ENCODE results near the gene ATP13A1.
"Not testable (repeated sequence)": the region's sequence is repeated elsewhere in the genome, so short reads cannot be mapped to it uniquely, and the experiment has no call there.

The ATP13A1 gene

GRCh38 chr19:19686580-19686979 lies 23.1 kb upstream of the ATP13A1 start:
- no peaks in the 10 kb centered on the region for H3K27me3 ChIP-seq (ENCODE audit: insufficient read depth, low read length)
- H3K27ac ChIP-seq (ENCODE audit: low read length) = no peak overlapping the region
- no peaks in the 10 kb centered on the region for H3K4me1 ChIP-seq (ENCODE audit: insufficient read depth, low read length)
- no peak overlapping the region for H3K9ac ChIP-seq (ENCODE audit: low read depth, low read length)
- no peak overlapping the region for H3K4me3 ChIP-seq (ENCODE audit: low read length)
- H3K36me3 ChIP-seq (ENCODE audit: insufficient read depth, low read depth, low read length) = peaks cover 6% of the 10 kb centered on the region; the same call in 1 of the 2 replicates
- no peaks in the 10 kb centered on the region for H3K9me3 ChIP-seq (ENCODE audit: insufficient read depth, low read depth, low read length)

GRCh38 chr19:19686119-19686518 lies 22.6 kb upstream of the ATP13A1 start:
- H3K27me3 ChIP-seq (ENCODE audit: insufficient read depth, low read length); H3K27ac ChIP-seq (ENCODE audit: low read length); H3K4me3 ChIP-seq (ENCODE audit: low read length); H3K9ac ChIP-seq (ENCODE audit: low read depth, low read length); H3K4me1 ChIP-seq (ENCODE audit: insufficient read depth, low read length); H3K9me3 ChIP-seq (ENCODE audit: insufficient read depth, low read depth, low read length): not testable (repeated sequence)
- peaks cover 10% of the 10 kb centered on the region for H3K36me3 ChIP-seq (ENCODE audit: insufficient read depth, low read depth, low read length)

GRCh38 chr19:19679176-19680073 lies 15.9 kb upstream of the ATP13A1 start:
- Histone ChIP-seq H3K27me3 (ENCODE audit: insufficient read depth, low read length) (no peaks in the 10 kb centered on the region), H3K4me1 (ENCODE audit: insufficient read depth, low read length) (no peaks in the 10 kb centered on the region), H3K9ac (ENCODE audit: low read depth, low read length) (no peak overlapping the region), H3K36me3 (ENCODE audit: insufficient read depth, low read depth, low read length) (peaks cover 66% of the 10 kb centered on the region), H3K9me3 (ENCODE audit: insufficient read depth, low read depth, low read length) (peaks cover 5% of the 10 kb centered on the region), H3K27ac (ENCODE audit: low read length) (no peak overlapping the region), H3K4me3 (ENCODE audit: low read length) (no peak overlapping the region)

GRCh38 chr19:19677579-19677978 lies 14.1 kb upstream of the ATP13A1 start:
- H3K27ac ChIP-seq (ENCODE audit: low read length) = no peak overlapping the region
- H3K4me1 ChIP-seq (ENCODE audit: insufficient read depth, low read length) = no peaks in the 10 kb centered on the region
- no peak overlapping the region for H3K9ac ChIP-seq (ENCODE audit: low read depth, low read length)
- H3K36me3 ChIP-seq (ENCODE audit: insufficient read depth, low read depth, low read length) = peaks cover 81% of the 10 kb centered on the region
- H3K9me3 ChIP-seq (ENCODE audit: insufficient read depth, low read depth, low read length) = peaks cover 5% of the 10 kb centered on the region
- H3K27me3 ChIP-seq (ENCODE audit: insufficient read depth, low read length) = no peaks in the 10 kb centered on the region
- no peak overlapping the region for H3K4me3 ChIP-seq (ENCODE audit: low read length)

- Histone ChIP-seq H3K4me3 (ENCODE audit: low read length) (no peak overlapping the region), H3K9me3 (ENCODE audit: insufficient read depth, low read depth, low read length) (no peaks in the 10 kb centered on the region; the same call in none of the 2 replicates), H3K4me1 (ENCODE audit: insufficient read depth, low read length) (peaks cover 4% of the 10 kb centered on the region; the same call in 1 of the 2 replicates), H3K27me3 (ENCODE audit: insufficient read depth, low read length) (no peaks in the 10 kb centered on the region), H3K9ac (ENCODE audit: low read depth, low read length) (no peak overlapping the region), H3K27ac (ENCODE audit: low read length) (no peak overlapping the region), H3K36me3 (ENCODE audit: insufficient read depth, low read depth, low read length) (peaks cover 63% of the 10 kb centered on the region)
These were observed 10.8 kb upstream of the ATP13A1 start for GRCh38 chr19:19674315-19674714.

- peaks cover 9% of the 10 kb centered on the region; the same call in 1 of the 2 replicates for H3K4me1 ChIP-seq (ENCODE audit: insufficient read depth, low read length)
- no peak overlapping the region for H3K4me3 ChIP-seq (ENCODE audit: low read length)
- peaks cover 48% of the 10 kb centered on the region for H3K36me3 ChIP-seq (ENCODE audit: insufficient read depth, low read depth, low read length)
- H3K27ac ChIP-seq (ENCODE audit: low read length) = no peak overlapping the region
- no peak overlapping the region for H3K9ac ChIP-seq (ENCODE audit: low read depth, low read length)
- H3K27me3 ChIP-seq (ENCODE audit: insufficient read depth, low read length) = no peaks in the 10 kb centered on the region
- no peaks in the 10 kb centered on the region; the same call in 1 of the 2 replicates for H3K9me3 ChIP-seq (ENCODE audit: insufficient read depth, low read depth, low read length)
These were observed 9.3 kb upstream of the ATP13A1 start for GRCh38 chr19:19672816-19673215.

GRCh38 chr19:19670070-19670551 lies 6.6 kb upstream of the ATP13A1 start:
- Histone ChIP-seq H3K9ac (ENCODE audit: low read depth, low read length) (peak overlapping the region; percentile 87), H3K27ac (ENCODE audit: low read length) (no peak overlapping the region), H3K4me3 (ENCODE audit: low read length) (peak overlapping the region; percentile 85)

GRCh38 chr19:19668230-19669012 lies 4.9 kb upstream of the ATP13A1 start, which contains the start of gene ZNF101:
TSS of gene ZNF101 (plus strand) at chr19:19668839. CDS start at chr19:19668964, 125 bp downstream.
- H3K27me3 ChIP-seq (ENCODE audit: insufficient read depth, low read length) = no peaks in the 10 kb centered on the region
- H3K4me3 ChIP-seq (ENCODE audit: low read length) = peak within 1 kb of the TSS; percentile 85
- H3K4me1 ChIP-seq (ENCODE audit: insufficient read depth, low read length) = peaks cover 9% of the 10 kb centered on the region; the same call in 1 of the 2 replicates
- H3K36me3 ChIP-seq (ENCODE audit: insufficient read depth, low read depth, low read length) = peaks cover 14% of the 10 kb centered on the region
- no peaks in the 10 kb centered on the region for H3K9me3 ChIP-seq (ENCODE audit: insufficient read depth, low read depth, low read length)
- H3K9ac ChIP-seq (ENCODE audit: low read depth, low read length) = peak within 1 kb of the TSS; percentile 87
- peak within 1 kb of the TSS; percentile 42 for H3K27ac ChIP-seq (ENCODE audit: low read length)

More at GRCh38 chr19:19670070-19670551, 6.6 kb upstream of the ATP13A1 start:
- Histone ChIP-seq H3K4me1 (ENCODE audit: insufficient read depth, low read length) (peaks cover 9% of the 10 kb centered on the region; the same call in 1 of the 2 replicates), H3K36me3 (ENCODE audit: insufficient read depth, low read depth, low read length) (peaks cover 23% of the 10 kb centered on the region), H3K9me3 (ENCODE audit: insufficient read depth, low read depth, low read length) (no peaks in the 10 kb centered on the region; the same call in 1 of the 2 replicates), H3K27me3 (ENCODE audit: insufficient read depth, low read length) (no peaks in the 10 kb centered on the region)

- H3K4me3 ChIP-seq (ENCODE audit: low read length); H3K9me3 ChIP-seq (ENCODE audit: insufficient read depth, low read depth, low read length); H3K27ac ChIP-seq (ENCODE audit: low read length); H3K36me3 ChIP-seq (ENCODE audit: insufficient read depth, low read depth, low read length); H3K9ac ChIP-seq (ENCODE audit: low read depth, low read length); H3K27me3 ChIP-seq (ENCODE audit: insufficient read depth, low read length): not testable (repeated sequence)
- H3K4me1 ChIP-seq (ENCODE audit: insufficient read depth, low read length) = peaks cover 16% of the 10 kb centered on the region; the same call in 1 of the 2 replicates
These were observed 2.0 kb upstream of the ATP13A1 start for GRCh38 chr19:19665420-19665948.

- Histone ChIP-seq H3K4me1 (ENCODE audit: insufficient read depth, low read length) (peaks cover 9% of the 10 kb centered on the region; the same call in 1 of the 2 replicates), H3K27me3 (ENCODE audit: insufficient read depth, low read length) (no peaks in the 10 kb centered on the region), H3K4me3 (ENCODE audit: low read length) (peak overlapping the region; percentile 79), H3K9ac (ENCODE audit: low read depth, low read length) (peak overlapping the region; percentile 92), H3K9me3 (ENCODE audit: insufficient read depth, low read depth, low read length) (no peaks in the 10 kb centered on the region), H3K27ac (ENCODE audit: low read length) (peak overlapping the region; percentile 79), H3K36me3 (ENCODE audit: insufficient read depth, low read depth, low read length) (peaks cover 25% of the 10 kb centered on the region)
These were observed 613 bp downstream of the ATP13A1 start for GRCh38 chr19:19662871-19663255.

GRCh38 chr19:19662344-19662743 lies 1.1 kb downstream of the ATP13A1 start:
- H3K9ac ChIP-seq (ENCODE audit: low read depth, low read length) = peak overlapping the region; percentile 92
- no peaks in the 10 kb centered on the region for H3K27me3 ChIP-seq (ENCODE audit: insufficient read depth, low read length)
- no peaks in the 10 kb centered on the region for H3K9me3 ChIP-seq (ENCODE audit: insufficient read depth, low read depth, low read length)
- H3K4me3 ChIP-seq (ENCODE audit: low read length) = peak overlapping the region; percentile 79
- peaks cover 8% of the 10 kb centered on the region; the same call in 1 of the 2 replicates for H3K4me1 ChIP-seq (ENCODE audit: insufficient read depth, low read length)
- no peak overlapping the region for H3K27ac ChIP-seq (ENCODE audit: low read length)
- peaks cover 30% of the 10 kb centered on the region for H3K36me3 ChIP-seq (ENCODE audit: insufficient read depth, low read depth, low read length)

Measured in iPS-20b (cell line).